OCI-LY3 (cell line): ENCODE measurements around the gene EXOSC10.

ENCODE experiments used
- H2AFZ ChIP-seq: fragments of 200-600, 300-600 bp; shearing (Covaris generic); 2 replicates; pipeline ENCODE4 v1.6.0; 2014; ENCODE audit warnings: antibody characterized with exemption, low read depth, low read length
- H3K27ac ChIP-seq: fragments of 200-600, 300-600 bp; sonication (generic); 2 replicates; pipeline ENCODE4 v1.5.1; 2014; ENCODE audit warnings: mild to moderate bottlenecking, low read length, moderate library complexity, mixed read lengths
- H3K27me3 ChIP-seq: fragments of 200-600, 300-600 bp; sonication (generic); 2 replicates; pipeline ENCODE4 v1.6.1; 2014; ENCODE audit warnings: low read depth, low read length, mixed read lengths
- H3K36me3 ChIP-seq: fragments of 200-600, 300-600 bp; sonication (generic); replicated peaks from 2 replicates; pipeline ENCODE3; 2014; ENCODE audit warnings: low read depth, low read length, mixed read lengths
- H3K4me1 ChIP-seq: fragments of 300-600, 200-600 bp; sonication (generic); 2 replicates; pipeline ENCODE4 v1.6.1; 2014; ENCODE audit warnings: low read length, mixed read lengths
- H3K4me2 ChIP-seq: fragments of 200-600, 300-600 bp; sonication (generic); 2 replicates; pipeline ENCODE4 v1.6.1; 2014; ENCODE audit warnings: low read length, mixed read lengths
- H3K4me3 ChIP-seq: fragments of 300-600, 200-600 bp; sonication (generic); 2 replicates; pipeline ENCODE4 v1.5.1; 2014; ENCODE audit warnings: antibody characterized with exemption, mild to moderate bottlenecking, low read length, moderate library complexity
- H3K79me2 ChIP-seq: fragments of 300-600, 200-600 bp; shearing (Covaris generic); 2 replicates; pipeline ENCODE4 v1.6.1; 2014; ENCODE audit warnings: mild to moderate bottlenecking, low read length, mixed read lengths
- H3K9ac ChIP-seq: fragments of 300-600, 200-600 bp; shearing (Covaris generic); 2 replicates; pipeline ENCODE4 v1.6.0; 2014; ENCODE audit warnings: mild to moderate bottlenecking, low read length, moderate library complexity
- H3K9me3 ChIP-seq: fragments of 200-600, 300-600 bp; shearing (Covaris generic); 2 replicates; pipeline ENCODE4 v1.6.1; 2014; ENCODE audit warnings: low read length, mixed read lengths; ENCODE audit not compliant: insufficient read depth
- H4K20me1 ChIP-seq: fragments of 200-600, 300-600 bp; sonication (generic); 2 replicates; pipeline ENCODE4 v1.6.1; 2016; ENCODE audit warnings: low read length, mixed read lengths; ENCODE audit not compliant: insufficient read depth
- CTCF ChIP-seq: fragments of 200-600, 300-600 bp; sonication (generic); IDR thresholded peaks from 2 replicates; pipeline ENCODE4 v1.5.1; 2014; ENCODE audit warnings: antibody characterized with exemption, low read length, low read depth
- EZH2phosphoT487 ChIP-seq: fragments of 200-600 bp; shearing (Covaris generic); IDR thresholded peaks from 2 replicates; pipeline ENCODE4 v1.6.1; 2018; ENCODE audit warnings: antibody characterized with exemption, mixed run types, low read depth

Gene EXOSC10

GRCh38 chr1:11044086-11044848, 55.4 kb downstream of the EXOSC10 start:
- H3K4me3 ChIP-seq, result no peak overlapping the region
- H2AFZ ChIP-seq, result no peak overlapping the region
- no peaks in the 10 kb centered on the region for H3K9me3 ChIP-seq
- no peak overlapping the region for H3K9ac ChIP-seq
- no peak overlapping the region for H3K4me2 ChIP-seq
- no peak overlapping the region for H3K27ac ChIP-seq
- H3K36me3 ChIP-seq, result no peaks in the 10 kb centered on the region
- no peaks in the 10 kb centered on the region for H3K79me2 ChIP-seq
- no peak for TF ChIP-seq CTCF
- no peaks in the 10 kb centered on the region for H4K20me1 ChIP-seq
- no peaks in the 10 kb centered on the region for H3K27me3 ChIP-seq
- H3K4me1 ChIP-seq, result no peaks in the 10 kb centered on the region

- no peaks in the 10 kb centered on the region for H3K27me3 ChIP-seq
- no peaks in the 10 kb centered on the region for H3K79me2 ChIP-seq
- TF ChIP-seq EZH2phosphoT487 (no peak), CTCF (no peak)
- H3K4me1 ChIP-seq, result no peaks in the 10 kb centered on the region
- no peak overlapping the region for H3K4me3 ChIP-seq
- no peak overlapping the region for H3K9ac ChIP-seq
- H4K20me1 ChIP-seq, result no peaks in the 10 kb centered on the region
- H3K36me3 ChIP-seq, result no peaks in the 10 kb centered on the region
- no peaks in the 10 kb centered on the region for H3K9me3 ChIP-seq
- no peak overlapping the region for H3K4me2 ChIP-seq
- no peak overlapping the region for H3K27ac ChIP-seq
- no peak overlapping the region for H2AFZ ChIP-seq
Observed at GRCh38 chr1:11042995-11043874, 56.4 kb downstream of the EXOSC10 start.

DNA sequence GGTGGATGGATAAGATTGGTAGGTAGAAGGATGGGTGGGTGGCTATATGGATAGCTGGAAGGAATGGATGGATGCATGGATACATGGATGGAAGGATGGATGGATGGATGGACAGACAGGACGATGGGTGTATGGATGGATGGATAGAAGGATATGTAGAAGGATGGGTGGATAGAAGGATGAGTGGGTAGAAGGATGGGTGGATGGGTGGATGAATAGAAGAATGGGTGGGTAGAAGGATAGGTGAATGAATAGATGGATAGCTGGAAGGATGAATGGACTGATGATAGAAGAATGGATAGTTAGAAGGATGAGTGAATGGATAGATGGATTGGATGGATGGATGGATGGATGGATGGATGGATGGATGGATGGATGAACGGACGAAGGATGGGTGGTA, 57.6 kb downstream of the EXOSC10 start:
- Histone ChIP-seq H3K4me3 (no peak overlapping the region), H3K9me3 (no peaks in the 10 kb centered on the region), H3K4me1 (peaks cover 4% of the 10 kb centered on the region; the same call in 1 of the 2 replicates)

More for the DNA sequence above, 57.6 kb downstream of the EXOSC10 start:
- Histone ChIP-seq H3K4me2 (no peak overlapping the region), H4K20me1 (no peaks in the 10 kb centered on the region), H3K79me2 (no peaks in the 10 kb centered on the region), H3K27ac (no peak overlapping the region), H3K9ac (no peak overlapping the region), H3K36me3 (no peaks in the 10 kb centered on the region), H3K27me3 (no peaks in the 10 kb centered on the region), H2AFZ (no peak overlapping the region)
- TF ChIP-seq EZH2phosphoT487, result no peak
- TF ChIP-seq CTCF, result no peak
